ENCODE measurements around the gene HHATL.

GRCh38 chr3:42739401-42740158 is 37.0 kb upstream of the HHATL start:
- TF ChIP-seq POLR2A (IDR thresholded peaks at IDR 0.05; ENCODE audit: low read length) = no peak
- TF ChIP-seq GATA1 (IDR thresholded peaks at IDR 0.05; ENCODE audit: low read depth, low read length) = no peak

Measured in erythroblast (primary cell).